Spinal cord (tissue), 10 donors: Measurements from ENCODE around the gene MRPS33. TPM values are rescaled to one million over a fixed set of nuclear protein-coding genes. Genes with fewer than 3 reads are reported as not detected.

Experiments used
- DNase-seq, 6 donors: peaks; one replicate each; pipeline versions ENCODE4 v3.0.0 to v3.0.0-alpha.2; 2013 to 2015; ENCODE audit warnings: low spot score in 6 of 6, low read depth in 4 of 6
- H3K27ac ChIP-seq: one replicate; pipeline ENCODE4 v1.5.1; 2013; ENCODE audit warnings: low read depth, low read length, control low read depth
- H3K27me3 ChIP-seq: one replicate; pipeline ENCODE4 v1.6.1; 2013; ENCODE audit warnings: low read length; ENCODE audit not compliant: control insufficient read depth, insufficient read depth
- H3K36me3 ChIP-seq: one replicate; pipeline ENCODE4 v1.6.1; 2013; ENCODE audit warnings: low read length; ENCODE audit not compliant: control insufficient read depth, insufficient read depth
- H3K4me1 ChIP-seq: one replicate; pipeline ENCODE4 v1.6.1; 2013; ENCODE audit warnings: low read length; ENCODE audit not compliant: control insufficient read depth, insufficient read depth
- H3K4me3 ChIP-seq: one replicate; pipeline ENCODE4 v1.5.1; 2013; ENCODE audit warnings: low read depth, low read length, control low read depth
- H3K9me3 ChIP-seq: one replicate; pipeline ENCODE4 v1.6.1; 2013; ENCODE audit warnings: low read length; ENCODE audit not compliant: control insufficient read depth, insufficient read depth
- WGBS: methylation state at CpG from one replicate; pipeline ENCODE4 v1.1.5; 2013; ENCODE audit warnings: missing lambda C conversion rate; ENCODE audit not compliant: insufficient coverage; 5-methylcytosine and 5-hydroxymethylcytosine counted together
- polyA plus RNA-seq, 2 donors: library from polyadenylated mRNA; unstranded; fragments of 120-200 nt; gene quantifications; one replicate each; pipeline ENCODE4 v1.2.1, GENCODE V29; 2013; ENCODE audit not compliant: insufficient read length in 2 of 2
- total RNA-seq, 2 donors: library from RNA; depleted of rRNA in 1 of 2; stranded (reverse); fragments of 120-200 nt in 1 of 2; fragments of >200 nt in 1 of 2; gene quantifications; one replicate each; pipeline versions ENCODE4 v1.2.3 to v1.2.4, GENCODE V29; 2013 to 2014
- donor health status: healthy.

MRPS33 gene
- total and polyA plus RNA-seq, 4 donors, result 27.5 to 77.6 (median 66.7) TPM

DNA sequence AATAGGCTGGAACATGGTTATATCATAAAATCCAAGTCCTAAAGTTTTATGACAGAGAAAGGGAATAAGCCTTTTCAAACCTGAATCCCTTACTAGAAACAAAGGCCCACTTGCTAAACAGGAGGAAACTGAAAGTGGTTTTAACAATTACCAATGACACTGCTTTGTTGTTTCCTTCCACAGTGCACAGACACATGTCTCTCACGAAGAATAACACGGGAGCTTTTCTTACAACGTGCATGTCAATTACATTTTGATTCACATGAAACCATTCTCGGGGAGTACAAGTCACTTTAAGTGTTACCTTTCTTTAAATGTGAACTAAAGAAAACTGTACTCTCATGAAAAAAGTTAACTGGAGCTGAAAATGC is 1.4 kb downstream of the MRPS33 start:
- DNase-seq, result no peak
- Histone ChIP-seq H3K4me1 (no peaks in the 10 kb centered on the region), H3K27me3 (peaks cover 5% of the 10 kb centered on the region), H3K27ac (no peak overlapping the region), H3K36me3 (peaks cover 11% of the 10 kb centered on the region), H3K4me3 (no peak overlapping the region), H3K9me3 (no peaks in the 10 kb centered on the region)
- WGBS, result no CpG with 5 or more reads among the region's 4 CpGs

DNA sequence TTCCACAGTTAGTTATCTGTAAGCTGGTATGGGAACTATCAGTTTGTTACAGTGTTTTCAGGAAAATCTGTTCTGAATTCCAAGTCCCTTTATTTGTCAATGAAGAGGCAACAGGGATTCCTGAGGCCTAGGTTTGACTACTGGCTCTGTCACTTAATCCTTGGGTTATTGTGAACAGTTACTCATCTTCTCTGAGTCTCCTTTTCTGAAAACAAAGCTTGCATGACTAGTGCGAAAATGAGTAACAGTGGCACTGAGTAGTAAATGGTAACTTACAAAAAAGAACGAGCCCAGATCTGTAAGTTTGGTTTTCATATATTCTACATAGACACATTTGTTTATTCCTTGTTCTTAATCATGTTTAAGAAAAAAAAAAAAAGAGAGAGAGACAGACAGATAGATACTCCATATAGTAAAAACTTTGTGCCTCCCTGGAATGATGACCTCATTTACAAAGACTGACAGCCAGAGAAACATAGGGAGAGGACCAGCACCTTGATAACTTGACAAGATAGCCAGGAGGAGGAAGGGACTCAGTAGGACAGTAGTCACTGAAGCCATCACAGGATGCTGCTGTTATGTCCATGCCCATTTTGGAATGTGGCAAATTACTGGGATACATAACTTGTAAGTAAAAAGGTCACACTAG is 1.9 kb downstream of the MRPS33 start:
- Histone ChIP-seq H3K4me1 (no peaks in the 10 kb centered on the region), H3K27ac (no peak overlapping the region), H3K9me3 (no peaks in the 10 kb centered on the region), H3K27me3 (peaks cover 5% of the 10 kb centered on the region), H3K36me3 (peaks cover 11% of the 10 kb centered on the region), H3K4me3 (no peak overlapping the region)
- no CpG with 5 or more reads among the region's 2 CpGs for WGBS
- DNase-seq, result no peak

DNA sequence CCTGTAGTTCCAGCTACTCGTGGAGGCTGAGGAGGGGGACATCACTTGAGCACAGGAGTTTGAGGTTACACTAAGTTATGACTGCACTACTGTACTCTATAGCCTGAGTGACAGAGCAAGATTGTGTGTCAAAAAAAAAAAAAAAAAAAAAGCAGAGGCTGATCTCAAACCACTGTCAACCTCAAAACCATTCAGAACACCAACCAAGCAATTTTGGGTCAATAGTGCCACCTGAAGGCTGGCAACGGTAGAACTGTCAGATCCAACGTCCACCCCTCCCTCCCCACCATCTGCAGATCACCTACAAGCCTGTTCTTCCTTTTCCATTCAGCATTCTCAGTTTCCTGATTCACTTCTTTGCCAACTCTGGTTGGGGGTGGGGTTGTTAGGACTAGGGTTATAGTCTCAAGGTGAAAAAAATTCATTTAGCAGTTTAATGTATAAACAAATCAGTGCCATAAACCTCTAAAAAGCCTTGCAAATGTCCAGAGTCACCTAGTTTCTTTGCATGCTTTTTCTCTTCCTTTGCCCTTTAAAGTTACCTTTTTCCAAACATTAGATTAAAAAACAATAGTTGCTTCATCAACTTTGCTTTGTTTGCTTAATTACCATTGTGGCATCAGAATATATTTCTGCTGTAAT is 2.6 kb downstream of the MRPS33 start:
- WGBS, result 0% methylated on average over 1 of the region's 3 CpGs
- Histone ChIP-seq H3K36me3 (peaks cover 15% of the 10 kb centered on the region), H3K27ac (no peak overlapping the region), H3K4me3 (no peak overlapping the region), H3K9me3 (no peaks in the 10 kb centered on the region), H3K27me3 (peaks cover 5% of the 10 kb centered on the region), H3K4me1 (no peaks in the 10 kb centered on the region)
- DNase-seq, result peak; percentile 43 to 93 (median 63)

DNA sequence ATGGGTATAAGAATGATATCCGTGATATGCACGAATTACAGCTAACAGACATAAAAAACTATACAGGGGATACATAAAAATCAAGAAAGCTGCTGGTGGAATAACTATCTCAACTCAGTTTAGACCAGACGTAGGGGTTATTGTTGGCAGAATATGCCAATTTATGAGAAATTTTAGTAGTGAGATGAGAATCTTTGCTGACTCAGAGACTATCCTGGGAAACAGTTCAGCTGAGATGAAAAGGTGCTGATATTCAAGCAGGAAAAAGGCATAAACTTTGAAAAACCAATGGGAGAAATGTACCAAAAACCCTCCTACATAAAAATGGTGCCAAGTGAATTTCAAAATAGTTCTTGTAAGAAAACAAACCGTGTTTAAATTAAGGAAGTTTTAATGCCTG is 3.3 kb downstream of the MRPS33 start:
- peaks cover 2% of the 10 kb centered on the region for H3K27me3 ChIP-seq
- 50% methylated on average over 1 of the region's 4 CpGs for WGBS
- no peaks in the 10 kb centered on the region for H3K9me3 ChIP-seq
- no peak overlapping the region for H3K27ac ChIP-seq
- H3K4me1 ChIP-seq, result no peaks in the 10 kb centered on the region
- H3K36me3 ChIP-seq, result peaks cover 15% of the 10 kb centered on the region
- no peak for DNase-seq
- H3K4me3 ChIP-seq, result no peak overlapping the region

DNA sequence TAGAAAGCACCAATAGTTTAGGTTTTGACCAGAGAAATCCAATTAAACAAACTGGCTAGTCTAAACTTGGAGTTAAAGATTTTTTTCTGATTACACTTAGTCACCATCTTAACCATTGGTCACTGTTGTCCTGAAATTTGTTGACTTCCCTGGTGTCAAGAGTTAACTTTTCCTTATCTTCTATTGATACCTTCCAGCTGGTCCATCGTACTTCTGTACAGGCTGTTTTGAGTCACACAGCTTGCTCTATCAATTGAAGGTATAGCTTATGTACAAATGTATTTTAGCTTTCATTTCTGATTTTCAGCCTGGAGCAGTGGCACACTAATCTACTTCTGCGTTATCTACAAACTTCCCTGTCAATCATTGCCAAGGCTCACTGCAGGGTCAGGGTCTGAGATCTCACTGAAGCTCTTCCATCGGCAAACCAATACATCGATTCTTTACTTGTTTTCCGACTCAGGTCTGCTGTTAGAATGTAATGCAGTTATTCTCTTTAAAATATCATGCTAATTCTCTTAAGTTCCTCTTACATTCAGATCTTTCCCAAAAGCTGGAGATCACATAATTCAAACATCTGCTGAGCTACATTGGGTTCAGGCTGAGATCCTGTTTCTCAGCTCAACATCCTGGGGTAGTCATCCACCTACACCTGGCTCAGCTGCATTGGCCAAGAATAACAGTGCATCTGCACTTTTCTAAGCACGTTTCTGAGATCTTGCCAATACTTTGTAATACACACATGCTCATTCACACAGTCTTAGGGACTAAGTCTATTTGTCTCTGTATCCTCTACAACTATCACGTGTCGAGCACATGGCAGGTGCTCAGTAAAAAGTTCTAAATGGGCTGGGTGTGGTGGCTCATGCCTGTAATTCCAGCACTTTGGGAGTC is 11.3 kb downstream of the MRPS33 start:
- peaks cover 9% of the 10 kb centered on the region for H3K36me3 ChIP-seq
- H3K27ac ChIP-seq, result no peak overlapping the region
- no peak overlapping the region for H3K4me3 ChIP-seq
- H3K4me1 ChIP-seq, result no peaks in the 10 kb centered on the region
- H3K27me3 ChIP-seq, result no peaks in the 10 kb centered on the region
- 93% methylated on average over 2 of the region's 8 CpGs for WGBS
- no peaks in the 10 kb centered on the region for H3K9me3 ChIP-seq
- DNase-seq, result no peak

DNA sequence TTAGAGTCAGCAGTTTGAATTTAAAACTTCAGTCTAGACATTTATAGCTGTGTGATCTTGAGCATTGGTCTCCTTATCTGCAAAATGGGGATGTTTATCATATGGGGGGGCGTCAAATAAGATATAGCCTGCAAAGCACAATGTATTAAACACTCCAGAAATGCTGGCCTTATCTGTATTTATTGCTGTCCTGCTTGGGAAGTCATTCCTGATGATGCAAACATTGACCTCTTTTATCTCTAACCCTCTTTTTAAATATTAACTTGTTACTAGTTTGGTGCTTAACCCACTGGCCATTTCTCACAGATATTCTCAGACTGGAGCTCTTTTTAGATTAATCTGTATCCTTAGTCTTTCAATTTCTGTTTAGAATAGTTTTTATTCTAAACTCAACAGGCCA is 13.2 kb downstream of the MRPS33 start:
- no peak overlapping the region for H3K27ac ChIP-seq
- no peaks in the 10 kb centered on the region for H3K4me1 ChIP-seq
- no peaks in the 10 kb centered on the region for H3K9me3 ChIP-seq
- no peaks in the 10 kb centered on the region for H3K27me3 ChIP-seq
- peaks cover 5% of the 10 kb centered on the region for H3K36me3 ChIP-seq
- no peak for DNase-seq
- H3K4me3 ChIP-seq, result no peak overlapping the region
- WGBS, result no CpG with 5 or more reads among the region's 1 CpG

DNA sequence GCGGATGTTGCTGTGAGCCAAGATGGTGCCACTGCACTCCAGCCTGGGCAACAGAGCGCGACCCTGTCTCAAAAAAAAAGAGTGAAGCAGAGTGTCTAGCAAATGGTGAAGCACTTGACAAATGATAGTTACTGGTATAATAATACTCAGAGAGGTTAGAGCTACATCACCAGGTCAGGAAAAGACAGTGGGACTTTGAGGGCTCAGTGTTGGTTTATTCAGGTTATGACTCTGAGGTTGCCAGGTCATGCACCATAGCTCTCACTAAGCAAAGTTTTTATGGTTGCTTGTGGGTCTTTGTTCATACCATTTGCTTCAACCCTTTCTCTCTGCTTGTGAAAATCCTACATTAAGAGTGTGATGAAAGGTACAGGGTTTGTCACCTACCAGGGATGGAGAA is 13.6 kb downstream of the MRPS33 start:
- no peak overlapping the region for H3K27ac ChIP-seq
- no peak overlapping the region for H3K4me3 ChIP-seq
- H3K4me1 ChIP-seq, result no peaks in the 10 kb centered on the region
- peaks cover 5% of the 10 kb centered on the region for H3K36me3 ChIP-seq
- H3K9me3 ChIP-seq, result no peaks in the 10 kb centered on the region
- no peak for DNase-seq
- H3K27me3 ChIP-seq, result no peaks in the 10 kb centered on the region
- WGBS, result 100% methylated on average over 3 of the region's 3 CpGs

DNA sequence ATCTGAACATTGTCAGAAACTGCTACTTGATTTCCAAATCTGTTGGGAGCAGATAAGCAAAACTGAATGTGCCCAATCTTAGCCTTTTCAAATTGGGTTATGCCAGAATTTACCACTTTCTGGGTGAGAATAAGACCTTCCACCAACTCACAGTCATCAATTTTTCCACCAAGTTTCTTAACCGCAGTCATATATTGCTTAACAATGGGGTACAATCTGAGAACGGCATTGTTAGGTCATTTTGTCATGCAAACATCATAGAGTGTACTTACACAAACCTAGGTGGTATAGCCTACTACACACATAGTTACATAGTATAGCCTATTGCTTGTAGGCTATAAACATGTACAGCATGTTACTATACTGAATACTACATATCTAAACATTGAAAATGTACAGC is 16.0 kb downstream of the MRPS33 start:
- Histone ChIP-seq H3K36me3 (no peaks in the 10 kb centered on the region), H3K4me3 (no peak overlapping the region), H3K27ac (no peak overlapping the region), H3K9me3 (no peaks in the 10 kb centered on the region), H3K4me1 (no peaks in the 10 kb centered on the region), H3K27me3 (no peaks in the 10 kb centered on the region)
- no CpG with 5 or more reads among the region's 2 CpGs for WGBS
- no peak for DNase-seq

DNA sequence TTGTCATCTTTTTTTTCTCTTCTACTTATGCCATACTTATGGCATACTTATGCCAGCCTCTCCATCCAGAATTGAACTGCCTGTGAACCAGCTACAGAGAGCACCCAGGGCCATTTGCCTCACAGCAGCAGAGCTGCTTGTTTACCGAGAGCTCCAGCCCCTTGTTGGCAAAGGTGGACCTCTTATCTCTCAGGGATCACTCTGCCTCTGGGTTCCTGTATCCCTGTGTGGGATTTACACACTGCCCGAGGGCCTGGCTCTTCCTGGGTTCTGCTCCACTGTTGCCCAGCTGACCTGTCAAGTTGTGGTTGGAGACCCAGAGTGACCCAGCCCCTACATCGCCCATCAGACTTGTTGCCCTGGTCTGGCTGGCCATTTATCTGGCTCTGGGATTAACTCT is 22.3 kb downstream of the MRPS33 start:
- 78% methylated on average over 3 of the region's 3 CpGs for WGBS
- H3K27ac ChIP-seq, result no peak overlapping the region
- H3K36me3 ChIP-seq, result no peaks in the 10 kb centered on the region
- no peaks in the 10 kb centered on the region for H3K27me3 ChIP-seq
- no peak overlapping the region for H3K4me3 ChIP-seq
- DNase-seq, result no peak
- H3K4me1 ChIP-seq, result no peaks in the 10 kb centered on the region
- H3K9me3 ChIP-seq, result no peaks in the 10 kb centered on the region
